HG03521 (cell line): ENCODE measurements around the gene PNRC1.
"Not testable (repeated sequence)": the region's sequence is repeated elsewhere in the genome, so short reads cannot be mapped to it uniquely, and the experiment has no call there.

Experiments
- ATAC-seq: cut with Tn5 transposase; IDR thresholded peaks from one replicate; pipeline ENCODE4 v1.9.1; 2021; ENCODE audit warnings: mild to moderate bottlenecking, moderate library complexity; ENCODE audit not compliant: unreplicated experiment

PNRC1 gene

DNA sequence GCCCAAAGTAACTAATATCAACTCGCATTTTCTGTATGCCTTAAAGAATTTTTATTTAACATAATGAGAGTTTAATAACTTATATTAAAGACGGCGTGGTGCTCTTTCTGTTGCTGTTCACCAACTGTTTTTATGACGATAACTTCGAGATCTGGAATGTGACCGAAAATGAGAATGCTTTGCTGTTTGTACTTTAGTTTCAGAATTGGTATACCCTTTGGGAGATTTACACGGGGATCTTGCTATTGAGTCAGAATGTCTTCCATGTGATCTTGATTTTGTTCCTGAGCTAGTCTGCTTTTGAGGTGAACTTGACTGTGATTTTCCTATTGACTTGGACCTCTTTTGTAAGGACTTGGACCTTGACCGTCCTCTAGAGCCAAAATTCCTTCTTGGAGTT lies 17.9 kb downstream of the PNRC1 start:
- ATAC-seq: no peak

DNA sequence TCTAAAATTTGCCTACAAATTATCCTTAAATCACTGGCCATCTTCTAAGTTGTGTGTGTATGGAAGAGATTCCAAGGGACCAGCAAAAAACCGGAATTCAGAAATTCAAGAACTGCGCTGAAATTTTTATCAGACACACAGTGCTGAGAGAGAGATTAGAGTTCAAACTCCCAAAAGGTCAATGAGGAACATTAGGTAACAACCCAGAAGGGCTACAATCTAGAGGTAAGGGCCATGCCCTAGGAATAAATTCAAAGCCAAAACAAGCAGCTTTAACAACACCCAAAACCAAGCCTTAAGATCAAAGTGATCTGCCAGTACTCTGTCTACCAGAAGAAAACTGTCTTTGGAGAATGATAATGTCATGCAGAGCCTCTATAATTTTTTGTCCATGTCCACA lies 19.6 kb downstream of the PNRC1 start:
- no peak for ATAC-seq

GRCh38 chr6:89110284-89110683 lies 29.7 kb downstream of the PNRC1 start:
- no peak for ATAC-seq

- ATAC-seq: no peak
These were observed 31.4 kb downstream of the PNRC1 start for GRCh38 chr6:89111933-89112332.

DNA sequence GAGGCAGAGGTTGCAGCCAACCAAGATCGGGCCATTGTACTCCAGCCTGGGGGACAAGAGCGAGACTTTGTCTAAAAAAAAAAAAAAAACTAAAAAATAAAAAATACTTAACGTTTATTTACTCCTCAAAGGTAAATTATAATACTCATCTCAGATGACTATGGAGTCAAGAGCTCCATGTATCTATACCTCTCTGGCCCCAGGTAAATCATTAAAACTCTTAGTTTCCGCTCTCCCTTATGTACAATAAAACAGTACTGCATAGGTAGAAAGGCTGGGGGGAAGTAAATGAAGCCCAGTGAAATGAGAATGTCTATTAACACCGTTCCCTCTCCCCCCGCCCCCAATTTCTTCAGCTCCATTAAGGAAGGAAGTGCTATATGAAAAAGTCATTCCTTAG lies 36.2 kb downstream of the PNRC1 start:
- ATAC-seq: no peak

- peak; percentile 82 for ATAC-seq
These were observed 36.9 kb downstream of the PNRC1 start, which contains the start of gene SRSF12 for GRCh38 chr6:89117211-89118108. Gene SRSF12 (minus strand): TSS chr6:89118071. CDS start chr6:89117887, 184 bp downstream.

GRCh38 chr6:89118931-89119330 lies 38.4 kb downstream of the PNRC1 start:
- ATAC-seq: no peak

GRCh38 chr6:89120371-89120770 lies 39.8 kb downstream of the PNRC1 start:
- ATAC-seq: no peak

- ATAC-seq: no peak
These were observed 41.4 kb downstream of the PNRC1 start for GRCh38 chr6:89121934-89122333.

DNA sequence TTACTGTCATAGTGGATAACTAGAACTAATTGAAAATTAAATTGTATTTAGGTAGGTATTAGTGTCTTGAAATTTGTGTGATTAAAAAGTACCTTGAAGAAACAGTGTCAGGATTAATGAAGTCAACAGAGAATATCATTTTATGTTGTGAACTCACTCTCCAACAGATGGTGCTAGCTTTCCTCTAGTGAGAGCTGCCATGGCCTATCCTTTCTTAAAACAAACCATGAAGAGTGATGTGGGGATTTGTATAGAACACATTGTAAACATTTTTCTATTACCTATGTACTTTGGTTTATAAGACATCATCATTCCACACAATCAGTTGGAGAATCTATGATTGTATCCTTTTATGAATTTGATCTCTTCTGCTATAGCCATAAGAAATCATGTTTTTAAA lies 42.1 kb downstream of the PNRC1 start:
- no peak for ATAC-seq

- ATAC-seq: not testable (repeated sequence)
These were observed 47.7 kb downstream of the PNRC1 start for GRCh38 chr6:89128256-89128671.

DNA sequence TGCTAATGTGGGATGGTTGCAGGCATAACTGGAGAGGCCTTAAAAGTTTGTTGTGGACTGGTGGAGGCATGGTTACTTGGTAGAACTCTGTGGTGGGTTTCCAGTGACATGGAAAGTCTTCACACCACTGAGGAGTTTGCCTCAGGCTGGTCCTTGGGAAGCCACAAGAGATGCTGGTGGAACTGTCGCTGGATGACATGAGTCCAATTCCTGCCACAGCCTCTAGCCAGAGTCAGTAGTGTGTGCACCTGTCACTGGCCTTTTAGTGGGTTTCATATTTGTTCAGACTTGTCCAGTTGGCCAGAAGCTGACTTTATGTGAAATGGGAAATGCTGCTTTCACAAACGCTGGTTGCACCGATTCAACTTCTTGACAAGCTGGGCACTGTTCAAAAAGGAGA lies 51.0 kb downstream of the PNRC1 start:
- ATAC-seq: no peak

DNA sequence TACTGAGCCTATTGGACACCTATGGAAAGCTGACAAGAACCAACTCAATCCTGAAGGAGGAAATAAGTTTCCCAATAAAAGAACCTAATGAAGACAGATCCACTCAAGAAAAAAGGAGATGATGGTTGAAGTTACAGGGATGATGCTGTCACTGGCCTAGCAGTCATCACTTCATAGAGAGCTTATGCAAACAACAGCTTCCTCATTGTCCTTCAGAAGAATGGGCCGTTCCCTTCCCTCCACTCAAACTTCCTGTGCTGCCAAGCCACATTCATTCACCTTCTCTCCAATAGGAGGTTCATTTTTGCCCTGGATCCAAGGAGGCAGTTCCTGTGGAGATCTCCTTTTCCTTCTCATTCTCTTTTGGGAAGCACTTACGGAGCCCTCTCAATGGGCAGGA lies 51.5 kb downstream of the PNRC1 start:
- no peak for ATAC-seq

- ATAC-seq: no peak
These were observed 53.4 kb downstream of the PNRC1 start for GRCh38 chr6:89133981-89134380.

DNA sequence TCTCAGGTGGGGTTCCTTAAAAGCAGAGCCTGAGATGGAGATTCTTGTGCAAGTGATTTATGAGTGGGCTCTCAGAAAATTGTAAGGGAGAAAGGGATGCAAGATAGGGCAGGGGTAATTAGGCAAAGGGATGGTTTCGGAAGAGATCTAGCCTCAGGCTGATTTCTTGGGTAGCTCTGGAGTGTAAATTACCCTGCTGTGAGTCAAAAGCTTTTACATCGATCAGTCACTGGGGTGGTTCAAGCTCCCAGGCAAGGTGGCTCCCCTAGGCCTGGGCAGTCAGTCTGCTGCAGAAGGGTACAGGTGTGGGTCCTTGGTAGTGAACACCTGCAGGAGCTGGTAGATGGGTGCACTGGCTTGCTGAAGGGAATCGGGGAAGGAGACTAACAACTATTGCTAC lies 54.2 kb downstream of the PNRC1 start:
- ATAC-seq: no peak
